ENCODE data around the gene AADACL4.

The AADACL4 gene

DNA sequence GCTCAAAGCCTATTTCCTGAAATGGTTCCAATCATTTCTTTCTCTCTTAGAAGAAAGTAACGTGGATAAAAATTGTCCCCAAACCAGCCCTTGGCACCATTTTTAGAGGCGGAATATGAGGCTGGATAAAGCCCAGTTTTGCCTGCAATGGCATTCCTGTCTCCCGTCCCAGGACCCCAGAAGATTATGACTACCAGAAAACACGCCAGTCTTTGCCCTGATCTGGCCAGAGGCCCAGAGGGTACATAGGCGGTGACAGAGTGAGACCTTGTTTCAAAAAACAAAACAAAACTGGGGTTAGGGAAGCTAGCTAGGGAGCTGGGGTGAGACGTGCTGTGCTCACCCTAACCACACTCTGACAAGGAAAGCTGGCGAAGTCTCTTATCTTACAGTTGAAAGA, at the start of gene AADACL4:
TSS of gene AADACL4 (plus strand) at position 301 of the 400 bp plus-strand sequence. CDS start 462 bp downstream, outside the sequence.
- no peak for DNase-seq

DNA sequence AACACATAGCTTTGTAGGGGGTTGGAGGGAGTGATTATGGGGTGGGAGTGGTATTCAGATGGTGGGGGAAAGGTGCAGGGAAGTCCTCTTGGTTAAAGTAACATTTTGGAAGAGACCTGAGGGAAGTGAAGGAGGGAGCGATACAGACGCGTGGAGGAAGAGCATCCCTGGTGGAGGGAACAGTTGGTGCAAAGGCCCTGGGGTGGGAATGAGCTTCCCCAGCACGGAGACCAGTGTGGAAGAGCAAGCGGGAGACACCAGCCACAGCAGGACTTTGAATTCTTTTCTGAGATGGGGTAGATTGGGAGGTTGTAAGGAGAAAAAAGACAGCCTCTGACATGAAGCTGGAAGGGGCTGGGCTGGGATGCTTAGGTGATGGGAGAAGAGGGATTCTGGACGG, 49.4 kb upstream of the AADACL4 start:
- no peak for DNase-seq

DNA sequence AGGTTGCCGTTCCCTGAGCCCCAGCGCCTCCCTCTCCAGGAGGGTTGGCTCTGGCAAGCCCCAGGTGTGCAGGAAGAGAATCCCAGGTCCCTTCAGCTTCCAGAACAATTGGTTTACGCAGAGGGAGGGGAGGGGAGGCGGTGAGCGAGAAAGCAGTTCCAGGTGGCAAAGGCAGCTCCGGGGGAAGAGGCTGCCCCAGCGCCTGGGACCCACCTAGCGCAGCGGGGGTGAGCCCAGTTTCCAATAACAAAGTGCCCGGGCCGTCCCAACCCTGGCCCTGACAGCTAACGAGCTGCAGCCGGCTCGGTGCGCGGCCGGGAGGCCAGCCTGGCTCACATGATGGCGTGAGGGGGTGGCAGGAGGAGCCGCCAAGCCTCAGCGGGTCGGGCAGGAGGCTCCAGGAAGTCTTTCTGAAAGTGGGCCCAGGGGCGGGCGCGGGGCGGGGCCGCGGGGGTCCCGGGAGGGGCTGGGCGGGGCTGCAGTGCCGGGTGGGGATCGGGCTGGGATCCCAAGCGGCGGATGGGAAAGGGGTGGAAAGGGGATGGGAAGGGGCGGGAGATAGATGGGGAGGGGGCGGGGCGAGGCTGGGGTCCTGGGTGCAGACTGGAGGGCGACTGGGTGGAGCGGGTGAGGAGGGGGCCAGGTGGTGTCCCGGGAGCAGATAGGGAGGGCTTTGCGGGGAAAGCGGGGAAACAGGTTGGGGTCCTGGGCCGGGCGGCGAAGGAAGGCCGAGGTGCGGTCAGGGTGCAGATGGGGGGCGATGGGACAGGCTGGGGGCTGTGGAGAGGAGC, 48.7 kb upstream of the AADACL4 start:
- DNase-seq, result peak; percentile 59

DNA sequence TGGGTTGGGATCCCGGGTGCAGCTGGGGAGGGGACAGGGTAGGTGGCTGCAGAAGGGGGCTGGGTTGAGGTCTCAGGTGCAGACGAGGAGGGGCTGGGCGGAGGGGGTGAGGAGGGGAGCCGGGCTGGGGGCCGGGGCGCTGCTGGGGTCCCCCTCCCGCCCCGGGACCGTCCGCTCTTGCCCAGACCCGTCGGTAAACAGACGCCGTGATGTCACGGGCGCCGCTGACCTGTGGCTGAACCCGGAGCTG, 48.2 kb upstream of the AADACL4 start:
- DNase-seq, result no peak

DNA sequence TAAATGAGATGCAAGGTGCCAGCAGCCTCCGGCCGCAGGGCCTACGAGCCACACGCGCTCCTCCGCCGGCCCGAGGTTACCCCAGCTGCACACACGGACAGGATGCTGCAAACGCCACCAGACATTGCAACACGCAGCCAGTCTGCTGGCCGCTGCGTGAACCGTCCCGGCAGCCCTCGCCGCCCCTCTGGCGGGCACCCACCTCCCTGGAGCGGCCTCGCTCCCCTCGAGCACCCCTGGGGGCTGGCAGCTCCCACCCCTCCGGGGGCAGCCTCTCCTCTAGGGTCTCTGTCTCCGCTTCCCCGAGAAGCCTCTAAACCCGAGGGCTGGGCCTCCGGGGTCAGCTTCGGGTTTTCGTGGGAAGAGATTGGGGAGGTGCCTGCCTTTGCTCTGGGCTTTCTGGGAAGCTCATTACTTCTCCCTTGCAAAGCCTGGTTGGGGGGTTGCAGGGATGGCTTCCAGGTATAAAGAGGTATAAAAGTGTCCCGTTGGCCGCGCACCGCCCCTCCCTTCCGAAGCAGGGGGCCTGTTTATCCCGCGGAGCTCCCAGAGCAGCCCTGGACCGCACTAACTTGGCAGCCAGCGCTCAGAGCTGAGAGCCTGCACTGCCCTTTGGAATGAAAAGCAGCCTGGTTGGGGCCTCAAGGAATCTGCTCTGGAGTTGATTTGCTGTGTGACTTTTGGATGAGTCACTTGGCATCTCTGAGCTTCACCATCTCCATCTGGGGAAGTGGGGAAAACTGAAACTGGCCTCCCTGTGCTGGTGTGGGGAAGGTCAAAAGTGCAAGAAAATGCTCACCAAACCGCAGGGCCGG, 47.7 kb upstream of the AADACL4 start:
- DNase-seq, result peak; percentile 54

DNA sequence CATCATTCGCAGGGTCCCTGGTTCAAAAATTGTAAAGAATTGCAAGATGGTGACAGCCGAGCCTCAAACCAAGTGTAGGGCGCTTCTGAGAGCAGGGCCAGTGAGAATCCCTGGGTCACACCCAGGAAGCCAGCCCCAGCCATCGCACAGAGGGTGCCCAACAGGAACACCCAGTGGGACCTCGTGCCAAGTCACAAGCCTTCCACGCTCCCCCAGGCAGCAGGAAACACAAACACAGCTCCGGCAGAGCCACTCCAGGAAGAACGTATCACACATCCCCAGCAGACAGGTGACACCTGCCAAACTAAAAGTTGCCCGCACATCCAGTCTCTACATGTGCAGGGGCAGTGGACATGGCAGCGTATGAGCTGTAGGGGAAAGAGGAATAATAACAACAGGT, 46.1 kb upstream of the AADACL4 start:
- no peak for DNase-seq

DNA sequence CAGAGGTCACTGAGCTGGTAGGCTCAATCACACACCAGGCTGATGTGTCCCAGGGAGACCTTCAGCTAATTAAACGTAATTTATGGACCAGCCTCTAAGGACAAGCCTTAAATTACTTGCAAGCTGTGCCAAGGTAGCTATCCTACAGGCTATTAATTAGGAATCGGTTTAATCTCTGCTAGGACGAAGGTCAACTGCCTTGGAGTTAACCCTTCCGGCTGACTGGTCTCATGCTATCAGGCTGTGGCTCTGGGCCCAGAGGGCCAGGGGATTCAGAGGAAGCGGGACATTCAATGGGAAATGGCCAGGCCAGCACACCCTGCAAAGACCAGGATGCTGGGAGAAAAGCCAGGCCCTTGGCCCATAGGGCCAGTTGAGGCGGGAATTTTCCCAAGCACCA, 44.9 kb upstream of the AADACL4 start:
- no peak for DNase-seq

DNA sequence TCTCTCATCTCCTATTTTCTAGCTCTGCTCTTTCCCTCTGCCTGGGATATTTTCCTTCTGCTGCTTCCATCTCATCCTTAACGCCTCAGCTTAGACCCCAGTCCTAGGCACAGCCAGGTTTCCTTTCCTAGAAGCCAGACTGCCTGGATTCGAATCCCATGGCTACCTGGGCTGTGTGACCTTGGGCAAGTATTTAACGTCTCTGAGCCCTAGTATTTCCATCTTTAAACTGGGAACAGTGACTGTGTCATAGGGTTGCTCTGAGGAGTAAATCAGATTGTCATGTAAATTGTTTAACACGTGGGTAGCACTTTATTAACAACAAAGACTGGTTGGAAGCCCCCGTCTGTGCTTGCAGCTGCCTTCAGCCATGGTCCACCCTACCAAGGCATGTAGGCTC, 44.2 kb upstream of the AADACL4 start:
- no peak for DNase-seq

DNA sequence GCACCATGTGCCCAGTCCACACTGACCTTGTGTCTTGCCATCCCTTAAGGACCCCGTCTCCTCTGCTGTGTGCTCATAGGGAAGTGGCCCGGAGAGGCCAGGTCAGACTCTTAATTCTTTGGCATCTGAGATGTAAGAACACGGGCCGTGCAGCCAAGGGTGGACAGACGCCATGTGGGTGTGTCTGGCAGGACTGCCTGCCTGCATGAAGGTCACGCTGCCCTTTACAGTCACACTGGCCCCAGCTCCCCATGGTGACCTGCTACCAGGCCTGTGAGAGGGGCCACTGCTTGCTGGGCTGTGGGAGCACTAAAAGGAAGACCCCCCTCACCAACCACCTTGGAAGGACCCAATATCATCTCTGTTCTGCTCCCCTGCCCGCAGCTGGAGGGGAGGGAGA, 43.5 kb upstream of the AADACL4 start:
- no peak for DNase-seq

DNA sequence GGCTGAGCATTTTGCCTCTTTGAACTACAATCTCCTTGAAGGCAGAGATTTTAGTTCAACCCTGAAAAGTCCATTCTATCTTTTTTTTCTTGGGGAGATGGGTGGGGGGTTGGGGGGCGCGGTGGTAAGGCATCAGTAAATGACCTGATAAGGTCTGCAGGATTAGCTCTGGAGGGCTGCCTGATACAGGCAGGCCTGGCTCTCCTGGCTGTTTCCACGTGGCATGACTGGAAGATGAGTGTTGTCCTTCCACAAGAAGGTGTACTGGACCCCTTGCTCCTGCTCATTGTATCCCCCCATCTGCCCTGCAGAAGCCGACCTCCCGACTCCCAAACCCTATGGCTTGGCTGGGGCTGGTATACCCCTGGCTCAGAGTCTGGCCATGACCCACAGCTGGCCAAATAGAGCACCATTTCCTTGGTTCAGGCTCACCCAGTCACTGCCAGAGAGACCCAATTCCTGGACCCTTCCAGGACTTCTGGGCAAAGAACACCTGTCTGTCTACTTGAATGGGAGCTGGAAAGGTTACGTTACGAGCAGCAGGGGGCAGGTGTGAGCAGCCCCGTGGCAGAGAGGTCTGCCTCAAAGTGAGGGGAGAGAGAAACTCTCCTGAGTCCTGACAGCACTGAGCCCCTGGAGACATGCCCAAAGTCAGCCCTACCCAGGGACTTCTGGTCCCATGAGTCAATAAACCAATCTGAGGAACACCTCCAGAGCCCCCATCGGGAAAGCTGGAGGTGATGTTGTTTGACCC, 42.8 kb upstream of the AADACL4 start:
- peak; percentile 11 for DNase-seq

DNA sequence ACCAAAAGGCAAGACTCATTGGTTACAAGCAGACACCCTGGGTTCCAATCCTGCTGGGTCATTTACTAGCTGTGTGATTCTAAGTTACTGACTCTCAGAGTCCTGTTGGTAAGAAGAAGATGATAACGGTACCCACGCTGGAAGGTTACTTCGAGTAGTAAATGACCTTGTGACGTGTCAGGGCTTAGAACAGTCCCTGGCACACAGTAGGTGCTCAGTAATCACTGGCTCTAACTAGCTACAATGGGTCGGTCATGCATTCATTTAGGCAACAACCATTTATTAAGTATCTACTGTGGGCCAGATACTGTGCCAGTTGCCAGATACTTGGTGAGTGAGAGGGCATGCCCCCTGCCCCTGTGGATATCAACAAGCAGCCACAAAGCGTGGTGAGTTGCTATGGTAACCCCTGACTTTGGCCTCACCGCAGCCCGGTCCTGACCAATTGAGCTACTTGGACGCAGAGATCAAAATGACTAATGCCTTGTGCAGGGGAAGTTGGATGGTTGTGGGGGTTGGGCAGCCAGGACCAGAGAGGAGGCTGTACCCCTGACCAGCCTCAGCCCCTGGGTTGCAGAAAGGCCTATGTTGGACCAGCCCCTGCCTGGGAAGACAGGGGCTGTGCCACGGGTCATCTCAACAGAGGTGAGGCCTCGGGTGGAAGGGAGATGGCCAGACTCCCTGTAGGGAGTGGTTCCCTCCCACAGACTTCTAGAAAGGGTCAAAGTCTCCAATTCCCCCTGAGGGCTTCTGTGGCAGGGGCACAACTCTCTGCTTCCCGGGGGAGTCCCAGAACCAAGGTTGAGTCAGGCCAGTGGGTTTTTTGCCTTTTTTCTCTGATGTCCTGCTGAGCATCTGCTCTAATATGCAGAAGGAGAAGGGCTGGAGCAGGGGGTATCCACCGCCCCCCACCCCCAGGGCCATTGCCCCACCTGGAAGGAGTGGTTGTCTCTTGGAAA, 41.9 kb upstream of the AADACL4 start:
- DNase-seq, result no peak

DNA sequence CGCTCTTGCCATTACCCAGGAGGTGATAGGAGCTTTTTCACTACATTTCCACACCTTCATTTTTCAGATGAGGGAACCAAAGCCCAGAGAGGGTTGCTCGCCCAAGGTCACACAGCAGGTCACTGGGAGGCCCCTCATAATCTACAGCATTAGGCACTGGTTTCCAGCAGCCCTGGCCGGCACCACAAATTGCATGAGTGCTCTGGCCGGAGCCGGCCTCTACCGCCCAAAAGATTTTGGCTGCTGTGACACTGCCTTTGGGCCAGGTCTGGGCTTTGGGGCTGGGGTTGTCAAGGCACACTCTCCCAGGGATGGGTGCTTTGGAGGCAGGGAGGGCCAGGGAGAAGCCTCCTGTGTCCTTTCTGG, 41.2 kb upstream of the AADACL4 start:
- no peak for DNase-seq

DNA sequence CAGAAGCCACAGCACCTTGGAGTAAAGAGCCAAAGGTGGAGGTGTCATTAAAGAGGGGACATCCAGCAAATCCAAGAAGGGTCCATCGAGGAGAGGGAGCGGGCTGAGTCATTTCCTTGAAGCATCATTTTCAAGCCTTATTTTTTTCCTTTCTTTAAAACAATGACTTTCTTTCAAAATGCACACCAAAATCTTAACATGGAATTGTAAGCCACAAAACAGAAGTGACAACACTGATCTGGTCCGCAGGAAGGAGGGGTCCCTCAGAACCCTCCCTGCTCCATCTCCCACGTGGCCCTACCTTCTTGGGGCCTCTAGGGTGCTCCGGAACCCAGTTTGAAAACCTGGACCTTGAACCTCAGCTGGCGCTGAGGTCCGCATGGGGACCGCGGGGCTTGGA, 40.7 kb upstream of the AADACL4 start:
- no peak for DNase-seq

DNA sequence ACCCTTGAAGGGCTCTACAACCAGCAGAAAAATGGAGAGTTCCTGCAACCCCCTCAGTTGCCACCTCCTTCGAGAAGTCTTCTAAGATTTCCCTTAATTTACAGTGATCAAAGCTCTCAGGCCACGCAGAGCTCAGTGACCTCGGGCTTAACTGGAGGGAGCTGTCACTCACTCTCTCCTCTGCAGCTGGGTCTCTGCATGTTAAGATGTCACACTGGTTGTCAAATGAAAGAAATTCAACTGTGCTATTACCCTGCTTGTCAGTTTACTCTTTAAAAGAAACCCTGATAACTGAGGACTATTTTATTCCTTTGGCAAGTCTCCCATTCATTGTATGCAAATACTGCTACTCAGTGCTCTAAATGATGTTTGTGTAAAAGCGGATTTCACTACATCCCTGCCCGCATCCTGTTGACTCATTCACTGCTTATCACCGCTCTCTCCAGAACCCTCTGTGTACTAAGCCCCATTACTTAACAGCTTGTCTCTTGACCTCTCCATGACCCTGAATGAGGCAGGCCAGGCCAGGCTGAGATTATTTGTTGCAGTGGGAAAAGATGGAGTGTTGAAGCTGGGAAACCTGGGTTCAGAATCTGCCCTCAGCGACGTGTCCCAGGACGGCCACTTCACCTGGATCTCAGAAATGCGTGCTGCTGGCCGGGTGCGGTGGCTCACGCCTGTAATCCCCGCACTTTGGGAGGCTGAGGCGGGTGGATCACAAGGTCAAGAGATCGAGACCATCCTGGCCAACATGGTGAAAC, 39.6 kb upstream of the AADACL4 start:
- no peak for DNase-seq

DNA sequence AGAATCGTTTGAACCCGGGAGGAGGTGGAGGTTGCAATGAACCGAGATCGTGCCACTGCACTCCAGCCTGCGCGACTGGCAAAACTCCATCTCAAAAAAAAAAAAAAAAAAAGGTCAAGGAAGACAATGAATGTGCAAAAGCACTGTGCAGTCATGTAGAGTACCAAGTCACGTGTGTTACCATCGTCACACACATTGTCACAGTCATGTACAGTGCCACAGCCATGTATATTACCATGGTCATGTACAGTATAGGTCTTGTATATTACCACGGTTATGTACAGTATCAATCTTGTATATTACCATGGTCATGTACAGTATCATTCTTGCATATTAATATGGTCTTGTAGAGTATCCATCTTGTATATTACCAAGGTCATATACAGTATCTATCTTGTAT, 38.9 kb upstream of the AADACL4 start:
- no peak for DNase-seq

DNA sequence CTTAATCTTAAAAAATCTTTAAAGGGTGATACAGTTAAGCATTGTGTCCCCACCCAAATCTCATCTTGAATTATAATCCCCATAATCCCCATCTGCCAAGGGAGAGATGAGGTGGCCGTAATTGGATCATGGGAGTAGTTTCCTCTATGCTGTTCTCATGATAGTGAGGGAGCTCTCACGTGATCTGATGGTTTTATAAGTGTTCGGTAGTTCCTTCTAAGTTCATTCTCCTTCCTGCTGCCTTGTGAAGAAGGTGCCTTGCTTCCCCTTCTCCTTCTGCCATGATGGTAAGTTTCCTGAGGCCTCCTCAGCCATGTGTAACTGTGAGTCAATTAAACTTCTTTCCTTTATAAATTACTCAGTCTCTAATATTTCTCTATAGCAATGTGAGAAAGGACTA, 36.6 kb upstream of the AADACL4 start:
- DNase-seq, result no peak

DNA sequence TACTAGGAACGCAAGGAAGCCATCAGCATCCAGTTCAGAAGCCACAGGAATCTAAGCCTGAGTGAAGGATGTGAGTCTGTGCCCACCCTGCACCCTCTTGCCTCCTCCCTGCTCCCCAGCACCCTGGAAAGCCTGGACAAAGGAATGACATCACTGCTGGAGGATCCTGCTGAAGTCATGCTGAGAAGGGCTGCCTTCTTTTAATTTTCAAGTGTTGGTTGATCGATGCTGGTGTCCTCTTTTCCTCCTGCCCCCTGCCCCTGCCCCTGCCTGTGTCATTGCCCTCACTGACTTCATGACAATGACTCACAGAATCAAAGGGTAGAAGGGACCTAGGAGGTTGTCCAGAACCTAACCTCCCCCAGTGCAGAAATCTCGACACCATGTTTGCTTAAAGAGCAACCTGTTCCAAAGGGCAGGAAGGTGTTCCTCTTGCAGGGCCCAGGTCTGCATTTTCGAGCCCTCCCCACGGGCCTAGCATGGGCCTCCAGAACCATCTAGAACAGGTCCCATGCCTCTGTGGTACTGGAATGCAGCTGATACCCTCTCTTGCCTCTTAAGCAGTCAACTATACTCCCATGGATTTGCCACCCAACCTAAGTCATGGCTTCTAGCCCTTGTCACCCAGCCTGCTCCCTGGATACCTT, 35.5 kb upstream of the AADACL4 start:
- DNase-seq, result no peak

DNA sequence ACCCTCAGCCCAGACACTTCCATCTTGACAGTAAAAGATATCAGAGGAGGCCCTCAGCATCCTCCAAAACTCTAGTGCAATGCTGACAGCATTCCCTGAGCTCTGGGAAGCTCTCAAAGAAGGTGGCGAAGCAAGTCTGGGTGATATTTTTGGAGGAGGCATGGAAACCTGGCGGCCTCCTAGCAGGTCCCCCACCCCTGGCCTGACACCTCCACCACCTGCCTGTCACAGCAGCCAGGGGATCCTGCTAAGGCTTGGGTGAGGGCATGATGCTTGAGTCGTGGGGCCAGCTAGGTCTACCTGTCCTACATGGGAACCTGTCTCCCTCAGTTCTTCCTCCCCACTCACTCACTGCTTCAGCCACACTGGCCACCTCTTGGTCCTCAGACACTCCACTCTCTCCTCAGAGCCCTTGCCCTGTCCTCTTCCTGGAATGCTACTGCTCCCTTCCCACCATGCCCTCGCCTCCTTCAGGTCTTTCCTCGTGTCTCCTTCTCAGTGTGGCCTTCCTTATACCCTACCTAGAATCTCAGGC, 34.3 kb upstream of the AADACL4 start:
- no peak for DNase-seq

DNA sequence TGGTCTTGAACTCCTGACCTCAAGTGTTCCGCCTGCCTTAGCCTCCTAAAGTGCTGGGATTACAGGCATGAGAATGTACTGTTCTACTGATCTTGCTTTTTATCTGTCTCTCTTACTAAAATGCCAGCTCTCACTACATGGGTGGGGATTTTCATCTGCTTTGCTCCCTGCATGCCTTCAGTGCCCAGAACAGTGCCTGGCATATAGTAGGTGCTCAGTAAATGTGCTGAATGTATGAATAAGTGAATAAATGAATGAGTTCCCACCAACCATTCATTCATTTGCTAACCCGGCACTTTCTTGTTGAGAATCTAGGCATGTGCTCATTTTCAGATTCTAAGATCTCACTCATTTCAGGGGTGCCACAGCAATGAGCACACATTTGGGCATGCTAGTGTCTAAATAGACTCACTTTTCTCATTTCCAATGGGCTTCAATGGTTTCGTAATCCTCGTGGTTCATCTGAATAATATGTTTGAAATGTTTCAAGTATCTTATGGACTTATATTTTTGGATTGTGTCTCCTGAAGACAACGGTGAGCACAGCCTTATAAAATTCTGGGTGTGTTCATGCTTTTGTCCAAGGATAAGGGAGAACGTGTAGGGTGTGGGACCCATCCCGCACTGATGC, 33.5 kb upstream of the AADACL4 start:
- no peak for DNase-seq

DNA sequence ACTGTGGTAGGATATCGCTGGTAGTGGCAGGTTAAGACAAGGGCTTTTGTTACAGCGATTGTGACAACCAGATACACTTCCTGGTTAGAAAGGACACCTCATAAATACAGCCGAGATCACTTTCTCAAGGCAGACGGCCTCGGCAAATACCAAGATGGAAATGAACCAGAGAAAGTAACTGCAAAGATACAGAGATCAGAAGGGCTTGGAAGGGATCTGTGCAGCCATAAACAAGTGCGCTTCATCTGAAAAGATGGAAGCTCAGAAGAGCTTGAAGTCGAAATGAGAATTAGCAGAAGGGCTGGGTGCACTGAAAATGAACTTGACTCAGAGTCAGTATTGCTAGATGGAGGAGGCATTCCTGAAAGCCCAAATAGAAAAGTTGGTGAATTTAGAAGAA, 32.9 kb upstream of the AADACL4 start:
- DNase-seq, result no peak

DNA sequence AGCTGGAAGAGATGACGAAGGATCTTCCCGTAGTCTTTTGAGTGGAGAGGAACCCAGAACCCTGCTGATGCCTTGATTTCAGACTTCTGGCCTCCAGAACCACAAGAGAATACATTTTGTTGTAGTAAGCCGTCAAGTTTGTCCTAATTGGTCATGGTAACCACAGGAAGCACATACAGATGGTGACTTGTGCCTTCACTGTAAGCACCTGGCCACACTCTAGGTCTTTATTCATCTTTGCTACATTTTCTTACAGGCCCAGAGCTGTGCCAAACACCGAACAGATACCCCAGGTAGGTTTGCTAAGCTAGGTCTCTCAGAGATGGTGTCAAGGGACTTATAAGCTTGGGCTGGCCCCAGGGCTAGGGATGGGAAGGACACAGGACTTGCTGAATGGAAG, 30.7 kb upstream of the AADACL4 start:
- DNase-seq, result no peak

Data from midbrain (tissue), 1 donor.